Keratinocyte (primary cell): ENCODE measurements around the gene BTNL8. TPM values are rescaled to one million over a fixed set of nuclear protein-coding genes. Genes with fewer than 3 reads are reported as not detected.

Source experiments
- DNase-seq: peaks from one replicate; pipeline ENCODE4 v3.0.0-alpha.2; 2011; ENCODE audit warnings: low read depth, missing footprints, low spot score
- FAIRE-seq: peaks from 2 replicates; lab custom pipeline; 2011; peaks lifted over from hg19 to GRCh38; lab: Jason Lieb, UNC
- H2AFZ ChIP-seq: 2 replicates; pipeline ENCODE4 v1.6.0; 2012; ENCODE audit warnings: low read length, control low read depth, inconsistent platforms; ENCODE audit not compliant: control insufficient read depth
- H3K27ac ChIP-seq: 2 replicates; pipeline ENCODE4 v1.5.1; 2011; ENCODE audit warnings: low read length; ENCODE audit not compliant: control insufficient read depth, insufficient read depth
- H3K27me3 ChIP-seq: 3 replicates; pipeline ENCODE4 v1.6.0; 2011; ENCODE audit warnings: low read length; ENCODE audit not compliant: control insufficient read depth, insufficient read depth; ENCODE audit errors: extremely low read depth
- H3K36me3 ChIP-seq, 2 experiments: 2 replicates in 1 of 2; 3 replicates in 1 of 2; pipeline ENCODE4 v1.5.1; 2011; ENCODE audit warnings: low read length in 2 of 2, mild to moderate bottlenecking in 1 of 2; ENCODE audit not compliant: control insufficient read depth in 2 of 2, insufficient read depth in 2 of 2; ENCODE audit errors: extremely low read depth in 1 of 2
- H3K4me1 ChIP-seq: 3 replicates; pipeline ENCODE4 v1.5.1; 2011; ENCODE audit warnings: low read length; ENCODE audit not compliant: control insufficient read depth, insufficient read depth; ENCODE audit errors: extremely low read depth
- H3K4me2 ChIP-seq: 3 replicates; pipeline ENCODE4 v1.6.0; 2011; ENCODE audit warnings: low read depth, low read length; ENCODE audit not compliant: control insufficient read depth, insufficient read depth; ENCODE audit errors: extremely low read depth
- H3K4me3 ChIP-seq, 3 experiments: fragments of 200-600 bp in 1 of 3; sonication (generic) in 1 of 3; 2 replicates in 2 of 3; 3 replicates in 1 of 3; pipeline ENCODE4 v1.5.1; 2011 to 2016; ENCODE audit warnings: low read length in 3 of 3, mild to moderate bottlenecking in 3 of 3, control low read depth in 2 of 3, inconsistent platforms in 1 of 3, low read depth in 1 of 3, mixed read lengths in 1 of 3, mixed run types in 1 of 3, moderate library complexity in 1 of 3; ENCODE audit not compliant: control insufficient read depth in 2 of 3, insufficient read depth in 2 of 3; ENCODE audit errors: extremely low read depth in 1 of 3
- H3K79me2 ChIP-seq: 2 replicates; pipeline ENCODE4 v1.6.0; 2012; ENCODE audit warnings: low read length; ENCODE audit not compliant: control insufficient read depth, insufficient read depth
- H3K9ac ChIP-seq: 3 replicates; pipeline ENCODE4 v1.6.0; 2011; ENCODE audit warnings: low read length; ENCODE audit not compliant: control insufficient read depth, insufficient read depth; ENCODE audit errors: extremely low read depth
- H3K9me1 ChIP-seq: 3 replicates; pipeline ENCODE4 v1.6.0; 2011; ENCODE audit warnings: low read length; ENCODE audit not compliant: control insufficient read depth, insufficient read depth; ENCODE audit errors: extremely low read depth
- H3K9me3 ChIP-seq: 2 replicates; pipeline ENCODE4 v1.5.1; 2012; ENCODE audit warnings: low read depth, low read length; ENCODE audit not compliant: control insufficient read depth
- H4K20me1 ChIP-seq: 3 replicates; pipeline ENCODE4 v1.6.0; 2011; ENCODE audit warnings: low read length; ENCODE audit not compliant: control insufficient read depth, insufficient read depth; ENCODE audit errors: extremely low read depth
- CTCF ChIP-seq, 3 experiments: IDR thresholded peaks in 1 of 3; conservative IDR thresholded peaks in 1 of 3; optimal IDR thresholded peaks in 1 of 3; 2 replicates in 2 of 3; 3 replicates in 1 of 3; pipeline versions ENCODE3 to v1.5.1; 2011; ENCODE audit warnings: low read length in 3 of 3, mild to moderate bottlenecking in 3 of 3, moderate library complexity in 2 of 3, control low read depth in 1 of 3, inconsistent platforms in 1 of 3; ENCODE audit not compliant: insufficient read depth in 2 of 3; ENCODE audit errors: extremely low read depth in 1 of 3
- EZH2 ChIP-seq: IDR thresholded peaks from one replicate; pipeline ENCODE4 v1.6.1; 2012; ENCODE audit warnings: inconsistent platforms, mild to moderate bottlenecking, low read length, moderate library complexity
- dilution Hi-C: fragments of 300-500 bp; cut with MboI; formaldehyde crosslinking; loops from one replicate; pipeline ENCODE4 v1.7.0; 2020; ENCODE audit warnings: low sequenced_read_pairs; ENCODE audit not compliant: extremely low pct_ligation_motif_present
- polyA plus RNA-seq, 5 experiments: library from polyadenylated mRNA; depleted of rRNA in 3 of 5; stranded (reverse) in 3 of 5; stranded (forward) in 1 of 5; unstranded in 1 of 5; fragments of >200 nt; gene quantifications; 1 replicate in 1 of 5; 2 replicates in 3 of 5; 3 replicates in 1 of 5; pipeline versions ENCODE4 v1.2.1 to v1.2.3, GENCODE V29; 2011 to 2012; ENCODE audit warnings: missing spikeins in 2 of 5, low read depth in 1 of 5, low replicate concordance in 1 of 5

The BTNL8 gene
- polyA plus RNA-seq, 1 donor (not counting 4 experiments of a cell fraction or from before 2014, with no cell fraction given): not detected

- Histone ChIP-seq H2AFZ (no peak overlapping the region), H4K20me1 (no peaks in the 10 kb centered on the region), H3K36me3 (no peaks in the 10 kb centered on the region), H3K27ac (no peak overlapping the region), H3K4me3 (no peak overlapping the region), H3K4me2 (no peak overlapping the region), H3K27me3 (no peaks in the 10 kb centered on the region), H3K9me1 (no peaks in the 10 kb centered on the region), H3K79me2 (no peaks in the 10 kb centered on the region), H3K9me3 (no peaks in the 10 kb centered on the region), H3K9ac (no peak overlapping the region), H3K4me1 (no peaks in the 10 kb centered on the region)
- dilution Hi-C loops: no loop called here
- FAIRE-seq (no peak), DNase-seq (no peak)
- TF ChIP-seq EZH2 (no peak), CTCF (optimal IDR thresholded peaks at IDR 0.05 in 1 of 3, IDR thresholded peaks at IDR 0.05 in 1 of 3, conservative IDR thresholded peaks at IDR 0.05 in 1 of 3; ENCODE audit: extremely low read depth in 1 of 3, insufficient read depth in 2 of 3, low read length in 3 of 3) (no peak)
These were observed 15.7 kb downstream of the BTNL8 start for GRCh38 chr5:180914646-180915045.

- no peak overlapping the region for H3K9ac ChIP-seq
- H3K27me3 ChIP-seq: no peaks in the 10 kb centered on the region
- no peaks in the 10 kb centered on the region for H3K9me1 ChIP-seq
- no peaks in the 10 kb centered on the region for H3K36me3 ChIP-seq
- H3K4me3 ChIP-seq: no peak overlapping the region
- no peak for TF ChIP-seq EZH2
- TF ChIP-seq CTCF (optimal IDR thresholded peaks at IDR 0.05 in 1 of 3, IDR thresholded peaks at IDR 0.05 in 1 of 3, conservative IDR thresholded peaks at IDR 0.05 in 1 of 3; ENCODE audit: extremely low read depth in 1 of 3, insufficient read depth in 2 of 3, low read length in 3 of 3): no peak
- no peaks in the 10 kb centered on the region for H4K20me1 ChIP-seq
- H3K9me3 ChIP-seq: no peaks in the 10 kb centered on the region
- no peak overlapping the region for H3K27ac ChIP-seq
- DNase-seq: no peak
- FAIRE-seq: no peak
- H3K4me2 ChIP-seq: no peak overlapping the region
- no peaks in the 10 kb centered on the region for H3K79me2 ChIP-seq
- no peaks in the 10 kb centered on the region for H3K4me1 ChIP-seq
- dilution Hi-C loops: no loop called here
- no peak overlapping the region for H2AFZ ChIP-seq
These were observed 17.0 kb downstream of the BTNL8 start for GRCh38 chr5:180915924-180916323.
